Activated CD4-positive, CD25-positive, alpha-beta regulatory T cell (primary cell): ENCODE measurements around the gene DPEP1.

Experiments
- DNase-seq, 4 experiments: peaks; one replicate each; lab custom pipeline; 2025; lab: John Stamatoyannopoulos, UW

The DPEP1 gene

GRCh38 chr16:89687092-89687940, 73.9 kb downstream of the DPEP1 start:
- no peak for DNase-seq
